ENCODE results near the gene RAET1L. TPM values are rescaled to one million over a fixed set of nuclear protein-coding genes. Genes with fewer than 3 reads are reported as not detected.
"Not testable (repeated sequence)": the region's sequence is repeated elsewhere in the genome, so short reads cannot be mapped to it uniquely, and the experiment has no call there.

Gene RAET1L
- total RNA-seq, 1 donor from 2014 or later: not detected

GRCh38 chr6:150028799-150029198 is 3.5 kb upstream of the RAET1L start:
- no peak for TF ChIP-seq CTCF (conservative IDR thresholded peaks at IDR 0.05)
- H3K27me3 Mint-ChIP-seq (ENCODE audit: low read depth): peaks cover 46% of the 10 kb centered on the region
- no peak overlapping the region for H3K27ac Mint-ChIP-seq (ENCODE audit: unreplicated experiment)
- no peak overlapping the region for H3K4me3 Mint-ChIP-seq
- no peaks in the 10 kb centered on the region for H3K9me3 Mint-ChIP-seq
- no peaks in the 10 kb centered on the region for H3K4me1 Mint-ChIP-seq
- no peaks in the 10 kb centered on the region for H3K36me3 Mint-ChIP-seq (ENCODE audit: low read depth)
- DNase-seq (ENCODE audit: low read depth, low spot score): no peak

GRCh38 chr6:150027806-150028565 is 2.7 kb upstream of the RAET1L start:
- no peak for TF ChIP-seq CTCF (conservative IDR thresholded peaks at IDR 0.05)
- Mint-ChIP-seq H3K27ac (ENCODE audit: unreplicated experiment) (no peak overlapping the region), H3K36me3 (ENCODE audit: low read depth) (no peaks in the 10 kb centered on the region), H3K27me3 (ENCODE audit: low read depth) (peaks cover 38% of the 10 kb centered on the region), H3K4me1 (no peaks in the 10 kb centered on the region), H3K9me3 (no peaks in the 10 kb centered on the region), H3K4me3 (no peak overlapping the region)
- DNase-seq (ENCODE audit: low read depth, low spot score): no peak

- H3K27ac Mint-ChIP-seq (ENCODE audit: unreplicated experiment): no peak overlapping the region
- no peaks in the 10 kb centered on the region for H3K9me3 Mint-ChIP-seq
- TF ChIP-seq CTCF (conservative IDR thresholded peaks at IDR 0.05): no peak
- DNase-seq (ENCODE audit: low read depth, low spot score): no peak
- H3K4me3 Mint-ChIP-seq: no peak overlapping the region
- no peaks in the 10 kb centered on the region for H3K36me3 Mint-ChIP-seq (ENCODE audit: low read depth)
- peaks cover 35% of the 10 kb centered on the region for H3K27me3 Mint-ChIP-seq (ENCODE audit: low read depth)
- H3K4me1 Mint-ChIP-seq: no peaks in the 10 kb centered on the region
Observed at GRCh38 chr6:150026976-150027805, 1.9 kb upstream of the RAET1L start.

- DNase-seq (ENCODE audit: low read depth, low spot score): no peak
- no peak for TF ChIP-seq CTCF (conservative IDR thresholded peaks at IDR 0.05)
- H3K4me3 Mint-ChIP-seq: no peak overlapping the region
- H3K27ac Mint-ChIP-seq (ENCODE audit: unreplicated experiment): no peak overlapping the region
- H3K27me3 Mint-ChIP-seq (ENCODE audit: low read depth): peaks cover 32% of the 10 kb centered on the region
- H3K36me3 Mint-ChIP-seq (ENCODE audit: low read depth): no peaks in the 10 kb centered on the region
- no peaks in the 10 kb centered on the region for H3K4me1 Mint-ChIP-seq
- H3K9me3 Mint-ChIP-seq: no peaks in the 10 kb centered on the region
Observed at GRCh38 chr6:150024646-150025155, 631 bp downstream of the RAET1L start.

GRCh38 chr6:150024021-150024420 is 1.3 kb downstream of the RAET1L start:
- peaks cover 36% of the 10 kb centered on the region for H3K27me3 Mint-ChIP-seq (ENCODE audit: low read depth)
- H3K4me3 Mint-ChIP-seq; H3K36me3 Mint-ChIP-seq (ENCODE audit: low read depth); H3K9me3 Mint-ChIP-seq; H3K4me1 Mint-ChIP-seq; DNase-seq (ENCODE audit: low read depth, low spot score); H3K27ac Mint-ChIP-seq (ENCODE audit: unreplicated experiment): not testable (repeated sequence)

GRCh38 chr6:150021870-150022269 is 3.5 kb downstream of the RAET1L start:
- DNase-seq (ENCODE audit: low read depth, low spot score); H3K4me3 Mint-ChIP-seq; H3K27ac Mint-ChIP-seq (ENCODE audit: unreplicated experiment); H3K4me1 Mint-ChIP-seq; H3K36me3 Mint-ChIP-seq (ENCODE audit: low read depth); H3K9me3 Mint-ChIP-seq: not testable (repeated sequence)
- H3K27me3 Mint-ChIP-seq (ENCODE audit: low read depth): peaks cover 43% of the 10 kb centered on the region
